ENCODE results near the gene HDAC7.

The HDAC7 gene

GRCh38 chr12:47743311-47743860 lies 76.3 kb downstream of the HDAC7 start:
- DNase-seq, result no peak

- peak; percentile 78 for DNase-seq
Measured at GRCh38 chr12:47742253-47742825, 77.4 kb downstream of the HDAC7 start.

GRCh38 chr12:47741340-47741703 lies 78.4 kb downstream of the HDAC7 start:
- DNase-seq, result peak; percentile 68

- no peak for DNase-seq
Measured at GRCh38 chr12:47740606-47741339, 78.9 kb downstream of the HDAC7 start.

GRCh38 chr12:47739979-47740378 lies 79.7 kb downstream of the HDAC7 start:
- no peak for DNase-seq

GRCh38 chr12:47739297-47739696 lies 80.4 kb downstream of the HDAC7 start:
- DNase-seq, result no peak

- no peak for DNase-seq
Measured at GRCh38 chr12:47737936-47738594, 81.6 kb downstream of the HDAC7 start.

- DNase-seq, result no peak
Measured at GRCh38 chr12:47736877-47737676, 82.6 kb downstream of the HDAC7 start.

- DNase-seq, result no peak
Measured at GRCh38 chr12:47736216-47736615, 83.5 kb downstream of the HDAC7 start.

GRCh38 chr12:47735649-47736048 lies 84.1 kb downstream of the HDAC7 start:
- DNase-seq, result no peak

GRCh38 chr12:47734725-47735480 lies 84.8 kb downstream of the HDAC7 start:
- no peak for DNase-seq

- no peak for DNase-seq
Measured at GRCh38 chr12:47733142-47733541, 86.6 kb downstream of the HDAC7 start.
